Measurements from ENCODE around the gene ZFAND6.
A peak's percentile ranks its signal among the peaks of the same experiment; 100 is the strongest.
"Not testable (repeated sequence)": the region's sequence is repeated elsewhere in the genome, so short reads cannot be mapped to it uniquely, and the experiment has no call there.

The ZFAND6 gene

GRCh38 chr15:80017139-80017538, 42.3 kb upstream of the ZFAND6 start:
- WGBS (ENCODE audit: extremely low coverage, insufficient coverage, insufficient read length): no CpG with 5 or more reads among the region's 8 CpGs
- not testable (repeated sequence) for H2AFZ ChIP-seq (ENCODE audit: insufficient read depth, low read length, poor library complexity); H3K23ac ChIP-seq (ENCODE audit: low read length); H2AK5ac ChIP-seq (ENCODE audit: low read length); H3K79me1 ChIP-seq (ENCODE audit: low read length); H3K27ac ChIP-seq (ENCODE audit: low read depth, low read length); H3K14ac ChIP-seq (ENCODE audit: low read length); H4K8ac ChIP-seq (ENCODE audit: low read depth, low read length); H3K18ac ChIP-seq (ENCODE audit: low read length); H3K4me2 ChIP-seq (ENCODE audit: low read length); H2BK12ac ChIP-seq (ENCODE audit: low read length); H3K36me3 ChIP-seq (ENCODE audit: control insufficient read depth in 1 of 2, insufficient read depth in 2 of 2, low read length in 2 of 2); H3K9me3 ChIP-seq (ENCODE audit: insufficient read depth, low read depth, low read length); H3K79me2 ChIP-seq (ENCODE audit: control insufficient read depth, insufficient read depth, low read length, poor library complexity); H3K4me3 ChIP-seq (ENCODE audit: low read depth, low read length); DNase-seq; H3K9ac ChIP-seq (ENCODE audit: low read length); H2BK5ac ChIP-seq (ENCODE audit: low read depth, low read length, poor library complexity); H3K27me3 ChIP-seq (ENCODE audit: insufficient read depth, low read length); H3K4me1 ChIP-seq (ENCODE audit: control insufficient read depth in 1 of 2, insufficient read depth in 2 of 2, low read length in 2 of 2); H4K12ac ChIP-seq (ENCODE audit: low read depth, low read length); H2BK120ac ChIP-seq (ENCODE audit: insufficient read depth, low read length, poor library complexity); H3K4ac ChIP-seq (ENCODE audit: low read depth, low read length); H4K91ac ChIP-seq (ENCODE audit: low read depth, low read length)

- DNase-seq: peak in 1 of 2 donors; percentile 6
- Histone ChIP-seq H2AK5ac (ENCODE audit: low read length) (no peak overlapping the region), H2BK120ac (ENCODE audit: insufficient read depth, low read length, poor library complexity) (no peak overlapping the region), H2BK12ac (ENCODE audit: low read length) (no peak overlapping the region), H4K91ac (ENCODE audit: low read depth, low read length) (no peak overlapping the region), H3K27ac (ENCODE audit: low read depth, low read length) (no peak overlapping the region), H3K4me1 (ENCODE audit: control insufficient read depth in 1 of 2, insufficient read depth in 2 of 2, low read length in 2 of 2) (no peaks in the 10 kb centered on the region), H3K79me2 (ENCODE audit: control insufficient read depth, insufficient read depth, low read length, poor library complexity) (no peaks in the 10 kb centered on the region), H3K4me3 (ENCODE audit: low read depth, low read length) (no peak overlapping the region), H4K12ac (ENCODE audit: low read depth, low read length) (no peak overlapping the region), H3K79me1 (ENCODE audit: low read length) (no peaks in the 10 kb centered on the region), H3K36me3 (ENCODE audit: control insufficient read depth in 1 of 2, insufficient read depth in 2 of 2, low read length in 2 of 2) (no peaks in the 10 kb centered on the region), H2AFZ (ENCODE audit: insufficient read depth, low read length, poor library complexity) (no peak overlapping the region), H3K27me3 (ENCODE audit: insufficient read depth, low read length) (no peaks in the 10 kb centered on the region), H3K23ac (ENCODE audit: low read length) (no peak overlapping the region), H3K9ac (ENCODE audit: low read length) (no peak overlapping the region), H3K4ac (ENCODE audit: low read depth, low read length) (no peak overlapping the region), H4K8ac (ENCODE audit: low read depth, low read length) (no peak overlapping the region), H3K18ac (ENCODE audit: low read length) (no peak overlapping the region), H3K4me2 (ENCODE audit: low read length) (no peak overlapping the region), H3K9me3 (ENCODE audit: insufficient read depth, low read depth, low read length) (no peaks in the 10 kb centered on the region), H3K14ac (ENCODE audit: low read length) (no peak overlapping the region), H2BK5ac (ENCODE audit: low read depth, low read length, poor library complexity) (no peak overlapping the region)
- WGBS (ENCODE audit: extremely low coverage, insufficient coverage, insufficient read length): no CpG with 5 or more reads among the region's 8 CpGs
Measured at GRCh38 chr15:80019168-80019745, 40.2 kb upstream of the ZFAND6 start.

- DNase-seq: peak; percentile 14 to 61
- H3K9ac ChIP-seq (ENCODE audit: low read length); H2BK120ac ChIP-seq (ENCODE audit: insufficient read depth, low read length, poor library complexity); H3K14ac ChIP-seq (ENCODE audit: low read length); H2BK12ac ChIP-seq (ENCODE audit: low read length); H3K4ac ChIP-seq (ENCODE audit: low read depth, low read length); H3K27ac ChIP-seq (ENCODE audit: low read depth, low read length); H4K12ac ChIP-seq (ENCODE audit: low read depth, low read length); H4K91ac ChIP-seq (ENCODE audit: low read depth, low read length); H3K36me3 ChIP-seq (ENCODE audit: control insufficient read depth in 1 of 2, insufficient read depth in 2 of 2, low read length in 2 of 2); H3K4me1 ChIP-seq (ENCODE audit: control insufficient read depth in 1 of 2, insufficient read depth in 2 of 2, low read length in 2 of 2); H3K4me3 ChIP-seq (ENCODE audit: low read depth, low read length); H3K27me3 ChIP-seq (ENCODE audit: insufficient read depth, low read length); H3K18ac ChIP-seq (ENCODE audit: low read length); H4K8ac ChIP-seq (ENCODE audit: low read depth, low read length); H2AFZ ChIP-seq (ENCODE audit: insufficient read depth, low read length, poor library complexity); H2BK5ac ChIP-seq (ENCODE audit: low read depth, low read length, poor library complexity); H3K4me2 ChIP-seq (ENCODE audit: low read length); H3K9me3 ChIP-seq (ENCODE audit: insufficient read depth, low read depth, low read length); H3K23ac ChIP-seq (ENCODE audit: low read length); H2AK5ac ChIP-seq (ENCODE audit: low read length); H3K79me1 ChIP-seq (ENCODE audit: low read length); H3K79me2 ChIP-seq (ENCODE audit: control insufficient read depth, insufficient read depth, low read length, poor library complexity): not testable (repeated sequence)
- no CpG with 5 or more reads among the region's 6 CpGs for WGBS (ENCODE audit: extremely low coverage, insufficient coverage, insufficient read length)
Measured at GRCh38 chr15:80020149-80020548, 39.3 kb upstream of the ZFAND6 start.

GRCh38 chr15:80020731-80021130, 38.7 kb upstream of the ZFAND6 start:
- WGBS (ENCODE audit: extremely low coverage, insufficient coverage, insufficient read length): no CpG with 5 or more reads among the region's 3 CpGs
- Histone ChIP-seq H3K79me1 (ENCODE audit: low read length) (no peaks in the 10 kb centered on the region), H3K4me3 (ENCODE audit: low read depth, low read length) (no peak overlapping the region), H3K27ac (ENCODE audit: low read depth, low read length) (no peak overlapping the region), H3K4me1 (ENCODE audit: control insufficient read depth in 1 of 2, insufficient read depth in 2 of 2, low read length in 2 of 2) (no peaks in the 10 kb centered on the region), H3K23ac (ENCODE audit: low read length) (no peak overlapping the region), H2BK120ac (ENCODE audit: insufficient read depth, low read length, poor library complexity) (no peak overlapping the region), H3K9me3 (ENCODE audit: insufficient read depth, low read depth, low read length) (no peaks in the 10 kb centered on the region), H3K9ac (ENCODE audit: low read length) (no peak overlapping the region), H3K18ac (ENCODE audit: low read length) (no peak overlapping the region), H3K36me3 (ENCODE audit: control insufficient read depth in 1 of 2, insufficient read depth in 2 of 2, low read length in 2 of 2) (no peaks in the 10 kb centered on the region), H3K4me2 (ENCODE audit: low read length) (no peak overlapping the region), H3K79me2 (ENCODE audit: control insufficient read depth, insufficient read depth, low read length, poor library complexity) (no peaks in the 10 kb centered on the region), H3K27me3 (ENCODE audit: insufficient read depth, low read length) (no peaks in the 10 kb centered on the region), H3K14ac (ENCODE audit: low read length) (no peak overlapping the region), H4K91ac (ENCODE audit: low read depth, low read length) (no peak overlapping the region), H4K8ac (ENCODE audit: low read depth, low read length) (no peak overlapping the region), H4K12ac (ENCODE audit: low read depth, low read length) (no peak overlapping the region), H2AK5ac (ENCODE audit: low read length) (no peak overlapping the region), H3K4ac (ENCODE audit: low read depth, low read length) (no peak overlapping the region), H2BK5ac (ENCODE audit: low read depth, low read length, poor library complexity) (no peak overlapping the region), H2AFZ (ENCODE audit: insufficient read depth, low read length, poor library complexity) (no peak overlapping the region), H2BK12ac (ENCODE audit: low read length) (no peak overlapping the region)
- no peak for DNase-seq
